RWPE2 (cell line): ENCODE data around the gene SYDE2.

Experiments
- ATAC-seq: fragments of 200-7000 bp; cut with Tn5 transposase; 3 replicates; pipeline ENCODE4 v1.9.1; 2021; ENCODE audit warnings: low read depth
- DNase-seq: peaks from one replicate; pipeline ENCODE4 v3.0.0-alpha.2; 2020; ENCODE audit warnings: low spot score
- H3K27ac ChIP-seq: fragments of 450-650 bp; 2 replicates; pipeline ENCODE4 v1.5.1; 2017; ENCODE audit warnings: mild to moderate bottlenecking; ENCODE audit not compliant: poor library complexity, severe bottlenecking
- H3K27me3 ChIP-seq: fragments of 250-450 bp; sonication (Bioruptor Pico); 2 replicates; pipeline ENCODE4 v1.5.1; 2021; ENCODE audit warnings: mild to moderate bottlenecking, moderate library complexity; ENCODE audit not compliant: insufficient read depth, poor library complexity, severe bottlenecking
- H3K36me3 ChIP-seq: fragments of 250-450 bp; sonication (Bioruptor Pico); 2 replicates; pipeline ENCODE4 v1.5.1; 2020; ENCODE audit warnings: low read depth, mild to moderate bottlenecking, moderate library complexity
- H3K4me1 ChIP-seq: fragments of 250-450 bp; sonication (Bioruptor Pico); 2 replicates; pipeline ENCODE4 v1.5.1; 2021; ENCODE audit warnings: mild to moderate bottlenecking, moderate library complexity; ENCODE audit not compliant: insufficient read depth, poor library complexity, severe bottlenecking
- H3K4me3 ChIP-seq: fragments of 250-450 bp; sonication (Bioruptor Pico); 2 replicates; pipeline ENCODE4 v1.5.1; 2021; ENCODE audit warnings: mild to moderate bottlenecking, moderate library complexity; ENCODE audit not compliant: severe bottlenecking
- H3K9me3 ChIP-seq: fragments of 250-450 bp; sonication (Bioruptor Pico); 2 replicates; pipeline ENCODE4 v1.5.1; 2021; ENCODE audit warnings: mild to moderate bottlenecking, moderate library complexity; ENCODE audit not compliant: severe bottlenecking
- CTCF ChIP-seq: fragments of 450-650 bp; IDR thresholded peaks from one replicate; pipeline ENCODE4 v1.5.1; 2017; ENCODE audit warnings: mild to moderate bottlenecking, moderate library complexity; ENCODE audit not compliant: poor library complexity, severe bottlenecking

SYDE2 gene

GRCh38 chr1:85172684-85173337, 28.0 kb downstream of the SYDE2 start:
- H3K9me3 ChIP-seq = no peaks in the 10 kb centered on the region
- no peak overlapping the region for H3K27ac ChIP-seq
- no peak for TF ChIP-seq CTCF
- no peak for DNase-seq
- no peak overlapping the region for H3K4me3 ChIP-seq
- H3K27me3 ChIP-seq = no peaks in the 10 kb centered on the region
- no peak for ATAC-seq
- peaks cover 12% of the 10 kb centered on the region; the same call in 1 of the 2 replicates for H3K36me3 ChIP-seq
- H3K4me1 ChIP-seq = no peaks in the 10 kb centered on the region

- no peaks in the 10 kb centered on the region for H3K4me1 ChIP-seq
- TF ChIP-seq CTCF = no peak
Observed at GRCh38 chr1:85171721-85172120, 29.1 kb downstream of the SYDE2 start.

DNA sequence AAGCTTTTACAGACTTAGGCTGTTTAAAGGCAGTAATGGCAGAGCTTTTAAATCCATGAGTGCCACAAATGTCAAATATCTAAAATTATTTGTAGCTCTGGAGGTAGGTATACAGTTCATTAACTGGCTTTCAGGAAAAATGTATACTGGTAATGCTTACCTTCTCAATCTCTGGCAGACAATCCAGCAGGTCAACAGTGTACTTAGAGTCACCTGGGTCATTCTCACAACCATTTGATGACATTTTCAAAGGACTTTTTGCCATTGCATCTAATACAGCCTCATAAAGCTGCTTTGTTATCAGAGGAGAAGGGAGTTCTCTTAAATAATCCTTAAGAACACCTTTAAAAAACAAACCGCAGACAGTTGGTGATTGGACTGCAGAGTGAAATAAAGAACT, 31.9 kb downstream of the SYDE2 start:
- ATAC-seq = no peak
- H3K36me3 ChIP-seq = peaks cover 15% of the 10 kb centered on the region
- H3K27ac ChIP-seq = no peak overlapping the region

More at GRCh38 chr1:85171721-85172120, 29.1 kb downstream of the SYDE2 start:
- Histone ChIP-seq H3K27me3 (no peaks in the 10 kb centered on the region), H3K36me3 (peaks cover 12% of the 10 kb centered on the region; the same call in 1 of the 2 replicates), H3K27ac (no peak overlapping the region), H3K9me3 (no peaks in the 10 kb centered on the region), H3K4me3 (no peak overlapping the region)
- ATAC-seq (no peak), DNase-seq (no peak)

DNA sequence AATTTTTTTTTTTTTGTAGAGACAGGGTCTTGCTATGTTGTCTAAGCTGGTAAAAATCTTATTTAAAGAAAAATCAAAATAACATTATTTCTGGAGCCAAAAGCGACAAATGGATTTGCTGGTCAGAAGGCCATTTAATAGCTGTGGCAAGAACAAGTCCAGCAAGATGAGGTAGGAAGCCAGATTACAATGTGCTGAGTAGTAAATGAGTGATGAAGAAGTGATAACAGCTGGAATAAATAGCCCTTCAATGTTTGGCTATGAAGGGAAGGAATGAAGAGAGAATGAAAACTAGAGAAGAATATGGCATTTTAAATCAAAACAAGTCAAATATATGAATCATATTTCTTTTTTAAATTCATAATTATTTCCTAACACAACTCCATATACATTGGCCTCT, 34.5 kb downstream of the SYDE2 start:
- H3K9me3 ChIP-seq = no peaks in the 10 kb centered on the region
- ATAC-seq (no peak), DNase-seq (no peak)
- no peak overlapping the region for H3K27ac ChIP-seq
- H3K4me1 ChIP-seq = no peaks in the 10 kb centered on the region
- no peaks in the 10 kb centered on the region for H3K27me3 ChIP-seq
- no peak overlapping the region for H3K4me3 ChIP-seq
- H3K36me3 ChIP-seq = peaks cover 15% of the 10 kb centered on the region
- no peak for TF ChIP-seq CTCF

More for the DNA sequence above, 31.9 kb downstream of the SYDE2 start:
- H3K27me3 ChIP-seq = no peaks in the 10 kb centered on the region
- no peak overlapping the region for H3K4me3 ChIP-seq
- H3K9me3 ChIP-seq = no peaks in the 10 kb centered on the region
- H3K4me1 ChIP-seq = no peaks in the 10 kb centered on the region
- TF ChIP-seq CTCF = no peak
- DNase-seq = no peak

GRCh38 chr1:85158910-85159309, 41.9 kb downstream of the SYDE2 start:
- no peak for TF ChIP-seq CTCF
- no peak for ATAC-seq

More at GRCh38 chr1:85158910-85159309, 41.9 kb downstream of the SYDE2 start:
- H3K9me3 ChIP-seq = no peaks in the 10 kb centered on the region
- no peak for DNase-seq
- peaks cover under 1% of the 10 kb centered on the region; the same call in 1 of the 2 replicates for H3K36me3 ChIP-seq
- no peaks in the 10 kb centered on the region for H3K4me1 ChIP-seq
- no peaks in the 10 kb centered on the region for H3K27me3 ChIP-seq
- H3K4me3 ChIP-seq = no peak overlapping the region
- H3K27ac ChIP-seq = no peak overlapping the region
